CD4-positive, alpha-beta T cell treated with Interleukin-10 for 1 hour (primary cell): ENCODE results near the gene FBXW8.

Source experiments
- DNase-seq: peaks from one replicate; pipeline ENCODE4 v3.0.0-alpha.2; 2020

FBXW8 gene

DNA sequence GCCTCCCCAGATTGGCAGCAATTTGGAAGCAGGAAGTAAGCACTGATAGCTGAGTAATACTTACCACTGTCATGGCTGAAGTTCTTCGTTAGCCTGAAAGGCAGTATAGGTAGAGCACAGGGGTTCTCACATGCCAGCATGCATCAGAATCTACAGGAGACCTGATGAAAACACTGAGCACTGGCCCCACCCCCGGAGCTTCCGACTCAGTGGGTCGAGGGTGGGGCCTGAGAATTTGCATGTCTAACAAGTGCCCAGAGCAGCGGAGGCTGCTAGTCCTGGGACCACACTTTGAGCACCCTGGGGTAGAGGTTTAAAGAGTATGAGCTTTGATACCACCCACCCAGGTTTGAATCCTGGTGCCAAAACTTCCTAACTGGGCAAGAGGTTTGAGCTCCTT is 89.6 kb downstream of the FBXW8 start:
- no peak for DNase-seq

DNA sequence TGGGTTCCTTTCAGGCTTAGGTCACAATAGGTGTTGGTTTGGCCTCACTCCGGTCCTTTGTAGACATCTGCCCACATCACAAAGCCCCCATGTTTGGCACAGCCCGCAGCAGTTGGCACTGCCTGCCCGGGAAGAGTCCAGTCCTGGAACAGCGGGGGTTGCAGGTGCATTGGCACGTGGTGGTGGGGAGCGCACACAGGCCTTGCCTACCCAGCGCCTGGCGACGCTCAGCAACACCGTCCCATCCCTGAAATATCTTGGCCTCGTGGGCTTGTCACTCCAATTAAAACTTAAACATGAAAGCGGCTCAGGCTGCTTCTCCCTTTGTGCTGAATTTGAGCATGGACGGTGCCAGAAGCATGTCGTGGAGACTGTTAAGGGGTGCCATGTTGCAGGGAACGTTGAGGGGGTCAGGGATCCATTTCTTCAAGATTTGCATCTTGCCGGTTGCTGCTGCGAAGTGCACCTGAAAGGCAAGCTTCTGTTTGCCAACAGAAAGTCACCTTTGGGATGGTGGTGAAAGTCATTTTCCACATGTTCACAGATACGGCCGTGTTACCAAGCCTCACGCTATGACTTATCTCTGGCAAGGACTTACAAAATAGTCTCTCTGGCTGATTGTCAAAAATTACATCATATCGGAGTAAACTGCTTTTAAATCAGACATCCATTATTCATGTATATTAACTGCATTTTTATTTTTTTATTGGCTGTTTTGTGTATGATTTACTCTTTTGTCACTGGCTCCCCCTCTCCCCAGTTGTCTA is 91.5 kb downstream of the FBXW8 start:
- no peak for DNase-seq

DNA sequence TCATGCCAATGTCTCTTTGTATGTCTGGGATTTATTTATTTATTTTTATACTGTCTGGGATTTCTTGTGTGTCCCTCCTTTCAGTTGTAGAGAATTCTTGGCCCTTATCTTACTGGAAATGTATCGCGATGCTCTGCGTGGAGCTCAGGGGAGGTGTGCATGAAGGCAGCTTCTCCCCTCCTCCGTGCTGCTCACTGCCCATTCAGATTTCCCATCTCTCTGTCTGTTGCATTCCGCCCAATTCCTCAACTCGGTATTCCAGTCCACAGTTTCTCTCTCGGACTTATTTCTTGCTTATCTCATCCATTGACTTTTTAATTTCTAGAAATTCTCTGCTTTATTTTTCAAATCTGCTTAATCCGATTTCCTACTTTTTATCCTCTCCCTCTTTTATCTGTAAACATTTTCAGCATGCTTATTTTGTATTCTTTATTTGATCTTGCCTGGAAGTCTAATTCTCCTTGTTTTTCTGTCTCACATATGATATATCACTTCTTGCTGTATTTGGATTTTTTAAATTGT is 93.2 kb downstream of the FBXW8 start:
- DNase-seq: no peak

DNA sequence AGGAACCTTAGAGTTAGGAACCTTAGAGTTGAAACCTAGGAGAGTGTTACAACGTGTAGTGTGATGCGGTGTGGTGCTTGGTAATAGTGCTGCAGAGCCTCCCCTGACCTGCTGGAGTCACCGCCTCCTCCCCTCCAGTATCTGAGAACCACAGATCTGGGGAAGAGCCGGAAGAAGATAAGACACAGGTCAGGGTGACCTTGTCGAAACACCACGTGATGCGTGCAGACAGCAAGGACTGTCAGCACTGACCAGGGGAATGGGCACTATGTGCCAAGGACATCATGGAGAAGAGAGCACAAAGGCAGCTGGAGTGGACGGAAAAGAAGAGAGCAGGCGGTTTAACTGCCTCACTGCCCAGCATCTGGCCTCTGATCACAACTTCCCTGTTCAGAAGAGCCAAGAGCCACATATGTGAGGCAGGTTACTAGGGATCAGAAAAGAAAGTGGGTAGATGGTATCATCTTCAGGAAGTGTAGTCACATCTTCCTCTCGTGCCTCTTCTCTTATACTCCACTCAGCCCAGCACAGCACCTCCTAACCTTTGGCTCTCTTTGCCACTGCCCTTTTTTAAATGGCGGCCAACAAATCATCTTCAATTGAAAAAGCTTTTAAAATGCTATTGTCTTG is 94.8 kb downstream of the FBXW8 start:
- DNase-seq: no peak

DNA sequence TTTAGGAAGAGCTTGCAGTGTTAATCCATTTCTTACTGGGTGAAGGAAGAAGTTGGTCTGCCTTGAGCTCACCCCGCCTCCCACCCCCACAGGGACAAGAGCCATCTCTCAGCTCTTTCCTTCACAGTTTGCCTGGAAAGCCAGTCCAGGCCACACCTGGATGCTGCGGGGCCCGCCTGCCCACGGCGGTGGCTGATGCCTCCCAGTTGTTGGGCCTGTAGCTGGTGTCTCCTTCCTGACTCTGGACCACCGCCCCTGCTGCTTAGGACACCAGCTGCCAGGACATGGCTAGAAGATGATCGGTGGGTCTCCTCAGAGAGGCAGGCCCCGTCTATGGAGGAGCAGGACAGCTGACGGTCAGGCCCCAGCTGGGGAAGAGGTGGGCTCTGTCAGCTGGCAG is 95.6 kb downstream of the FBXW8 start:
- DNase-seq: no peak

DNA sequence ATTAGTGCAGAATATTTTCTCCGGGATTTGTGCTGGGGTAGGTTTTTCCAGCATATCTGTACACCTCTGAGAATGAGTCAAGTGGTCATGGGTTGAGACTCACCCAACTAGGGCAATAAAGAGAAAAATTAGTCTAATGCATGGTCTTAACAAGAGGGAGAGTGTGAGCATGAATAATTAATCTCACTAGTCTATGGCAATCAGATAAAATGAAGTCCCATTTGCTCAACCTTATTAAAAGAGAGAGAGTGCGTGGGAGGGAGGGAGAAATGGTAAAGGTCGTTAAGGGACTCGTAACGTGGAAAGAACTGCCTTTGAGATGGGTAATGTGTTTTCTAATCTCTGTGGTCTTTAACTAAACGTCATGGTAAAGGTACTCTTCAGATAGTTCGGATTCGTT is 96.8 kb downstream of the FBXW8 start:
- DNase-seq: no peak

DNA sequence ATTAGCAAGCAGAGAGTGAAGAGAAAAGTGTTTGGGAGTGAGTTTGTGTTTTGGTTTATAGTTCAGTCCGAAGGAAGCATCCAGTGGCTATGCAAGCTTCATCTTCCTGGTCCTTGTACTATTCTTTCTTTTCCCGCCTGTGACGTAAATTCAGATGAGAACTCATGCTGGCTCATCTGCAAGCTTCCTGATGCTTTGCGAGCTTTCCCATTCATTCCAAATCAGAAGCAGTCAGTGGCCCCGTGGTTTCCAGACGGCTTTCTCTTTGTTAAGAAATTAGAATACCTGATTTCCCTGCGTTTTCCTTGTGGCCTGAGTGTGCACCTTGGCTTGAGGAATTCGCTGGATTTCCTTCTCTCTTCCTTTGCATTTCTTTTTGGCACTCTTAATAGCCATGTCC is 99.0 kb downstream of the FBXW8 start:
- DNase-seq: no peak

DNA sequence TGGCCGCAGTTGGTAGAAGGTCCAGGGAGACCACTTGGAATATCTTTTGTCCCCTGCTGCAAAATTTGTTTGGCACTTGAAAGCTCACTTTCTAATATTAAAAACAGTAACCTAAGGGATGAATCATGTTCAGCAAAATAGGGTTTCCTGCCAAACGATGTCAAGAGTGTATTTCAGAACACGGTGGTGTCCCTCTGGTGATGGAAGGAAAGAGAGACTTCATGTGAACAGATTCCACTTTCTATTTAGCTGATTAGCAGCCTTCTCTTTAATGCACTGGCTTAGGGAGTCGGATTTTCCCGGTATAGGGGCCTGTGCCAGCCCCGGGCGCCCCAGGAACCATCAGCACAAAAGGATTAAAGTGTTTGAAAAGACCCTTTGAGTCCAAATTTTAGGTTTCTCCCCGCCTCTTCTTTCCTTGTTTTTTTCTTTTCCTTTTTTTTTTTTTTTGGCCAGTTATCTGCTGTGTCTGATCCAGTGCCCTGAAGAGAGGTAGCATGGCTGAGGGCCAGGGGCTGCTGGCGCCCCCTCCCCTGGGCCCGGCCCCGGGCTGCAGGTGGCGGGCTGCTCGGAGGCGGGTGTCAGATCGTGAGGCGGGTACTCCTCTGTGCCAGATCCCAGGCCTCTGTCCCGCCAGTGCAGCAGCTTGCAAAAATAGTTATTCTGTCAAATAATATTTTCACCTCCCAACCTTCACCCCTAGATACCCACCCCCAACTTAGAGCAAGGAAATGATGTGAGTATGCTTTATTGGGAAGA is 100.1 kb downstream of the FBXW8 start:
- DNase-seq: no peak

DNA sequence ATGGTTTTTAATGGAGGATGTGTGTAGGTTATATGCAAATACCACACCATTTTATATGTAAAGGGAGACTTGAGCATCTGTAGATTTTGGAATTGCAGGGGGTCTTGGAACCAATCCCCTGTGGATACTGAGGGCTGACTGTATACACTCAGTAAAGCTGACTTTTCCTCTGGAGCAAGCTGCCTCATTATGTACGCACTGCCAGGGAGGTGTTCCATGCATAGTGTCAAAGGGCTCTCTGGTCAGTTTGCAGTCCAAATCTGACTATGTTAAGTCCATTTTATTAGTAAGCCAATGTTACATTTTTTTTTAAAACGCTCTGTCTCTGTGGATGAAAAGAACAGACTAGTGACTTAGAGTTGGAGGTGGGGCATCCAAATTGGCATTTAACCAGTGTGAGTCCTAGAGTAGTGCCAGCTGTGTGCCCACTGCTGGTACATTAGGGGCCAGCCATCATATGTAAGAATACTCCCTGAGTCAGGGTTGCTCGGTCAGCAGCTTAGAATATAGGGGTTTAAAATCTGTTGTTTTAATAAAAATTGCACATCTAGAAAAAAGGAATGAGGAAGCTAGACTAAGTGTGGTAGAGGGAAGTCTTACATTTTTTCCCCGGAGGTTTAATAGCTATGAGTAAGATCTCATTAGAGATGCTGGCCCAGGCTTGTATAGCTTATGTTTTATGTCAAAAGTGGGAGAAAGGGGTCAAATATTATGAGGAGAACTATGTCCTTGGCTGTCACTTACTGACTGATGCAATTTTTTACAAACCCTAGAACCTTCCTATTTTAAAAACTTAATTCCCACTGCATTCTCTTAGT is 101.4 kb downstream of the FBXW8 start:
- DNase-seq: no peak

DNA sequence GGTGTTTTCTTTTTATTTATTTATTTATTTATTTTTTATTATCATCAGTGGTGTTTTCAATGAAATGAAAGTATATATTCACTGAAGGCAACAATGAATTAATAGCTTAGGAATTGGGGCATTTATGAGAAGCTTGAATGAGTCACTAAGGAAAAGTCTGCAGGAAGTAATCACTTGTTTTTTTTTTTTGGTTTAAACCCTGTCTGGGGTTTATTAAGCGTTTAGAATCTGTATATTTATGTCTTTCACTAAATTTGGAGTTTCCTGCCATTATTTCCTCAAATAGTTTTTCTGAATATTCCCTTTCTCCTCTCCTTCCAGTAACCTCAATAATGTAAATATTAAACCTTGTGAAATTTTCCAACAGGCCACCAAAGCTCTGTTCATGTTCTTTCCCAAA is 103.0 kb downstream of the FBXW8 start:
- no peak for DNase-seq

DNA sequence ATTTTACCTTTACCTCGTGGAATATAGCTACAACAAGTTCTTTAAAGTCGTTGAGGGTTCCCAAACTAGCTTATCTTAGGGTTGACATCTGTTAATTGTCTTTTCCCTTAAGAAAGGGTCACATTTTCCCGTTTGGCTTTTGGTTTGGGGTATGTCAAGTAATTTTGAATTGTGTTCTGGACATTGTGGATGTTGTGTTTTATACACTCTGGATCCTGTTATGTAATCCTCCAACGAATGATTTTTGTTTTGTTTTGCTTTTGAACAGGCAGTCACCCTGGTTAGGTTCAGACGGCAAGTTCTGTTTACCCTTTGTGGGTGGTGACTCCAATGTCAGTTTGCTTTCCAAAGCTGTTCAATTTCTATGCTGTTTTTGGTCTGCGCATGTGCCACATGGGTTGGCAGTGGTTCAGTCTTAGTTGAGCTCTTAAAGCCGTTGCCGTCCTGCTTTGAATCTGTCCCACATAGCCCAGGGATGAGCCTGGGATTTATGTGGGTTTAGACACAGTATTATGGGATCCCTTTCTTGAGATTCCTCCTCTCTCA is 103.7 kb downstream of the FBXW8 start:
- no peak for DNase-seq

DNA sequence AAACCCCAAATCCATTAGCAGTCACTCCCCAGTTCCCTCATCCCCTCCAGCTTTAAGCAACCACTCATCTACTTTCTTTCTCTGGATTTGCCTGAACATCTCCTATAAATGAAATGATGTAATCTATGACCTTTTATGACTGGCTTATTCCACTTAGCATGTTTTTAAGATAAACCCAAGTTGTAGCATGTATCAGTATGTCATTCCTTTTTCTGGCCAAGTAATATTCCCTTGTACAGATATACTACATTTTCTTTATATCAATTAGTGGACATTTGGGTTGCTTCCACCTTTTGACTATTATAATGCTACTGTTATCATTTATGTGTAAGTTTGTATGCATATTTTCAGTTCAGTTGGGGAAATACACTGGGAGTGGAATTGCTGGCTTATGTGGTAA is 105.1 kb downstream of the FBXW8 start:
- DNase-seq: no peak

DNA sequence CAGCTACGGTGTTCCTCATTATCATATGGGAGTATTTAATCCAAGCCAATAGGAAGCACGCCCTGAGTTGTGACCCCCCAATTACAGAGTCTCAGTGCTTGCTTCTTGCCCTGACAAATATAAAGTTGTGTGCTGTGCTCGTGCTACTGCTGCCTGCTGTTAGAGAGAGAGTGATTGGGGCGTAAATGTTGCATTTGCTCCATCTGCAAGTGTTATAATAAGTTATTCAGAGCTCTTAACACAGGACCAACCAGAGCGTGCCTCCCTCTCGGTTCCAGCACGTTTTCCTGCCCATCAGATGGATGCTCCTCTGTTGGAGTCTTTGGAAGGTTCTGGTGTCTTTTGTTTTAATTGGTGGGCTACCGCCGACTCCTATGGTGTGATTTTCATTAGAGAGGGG is 107.1 kb downstream of the FBXW8 start:
- DNase-seq: no peak

DNA sequence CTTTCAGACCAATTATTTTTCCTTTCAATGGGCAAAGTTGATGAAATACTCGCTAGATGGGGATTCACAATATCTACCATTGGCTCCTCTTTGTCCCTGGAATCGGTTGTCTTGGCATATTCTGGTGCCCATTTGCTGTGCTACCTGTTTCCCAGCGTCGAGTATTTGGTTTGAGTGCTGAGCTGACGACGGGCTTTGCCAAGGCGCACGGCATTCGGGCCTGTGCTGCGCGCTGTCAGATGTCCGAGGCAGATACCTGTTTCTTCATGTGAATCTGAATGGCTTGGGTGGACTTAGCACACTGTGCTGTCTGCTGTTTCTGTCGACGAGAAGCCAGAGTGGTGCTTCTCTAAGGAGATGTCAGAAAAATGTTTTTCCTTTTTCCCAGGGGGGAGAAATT is 107.5 kb downstream of the FBXW8 start:
- DNase-seq: no peak

DNA sequence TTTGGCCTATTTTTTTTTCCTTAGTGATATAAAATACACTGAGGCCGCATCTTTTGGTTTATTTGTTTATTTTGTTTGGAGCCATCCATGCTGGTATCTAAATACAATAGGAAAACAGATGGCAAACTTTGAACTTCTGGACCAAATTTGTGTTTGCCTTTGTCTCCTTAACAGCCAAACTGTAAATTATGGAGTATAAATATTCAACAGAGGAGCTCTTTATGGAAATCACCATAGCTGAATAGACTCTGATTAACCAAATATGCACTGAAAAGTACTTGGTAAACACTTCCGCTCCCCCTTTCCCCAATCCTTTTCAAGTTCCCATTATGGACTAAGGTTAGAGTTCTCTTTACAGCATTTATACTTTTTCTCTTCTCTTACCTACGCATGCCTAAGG is 107.9 kb downstream of the FBXW8 start:
- DNase-seq: no peak

DNA sequence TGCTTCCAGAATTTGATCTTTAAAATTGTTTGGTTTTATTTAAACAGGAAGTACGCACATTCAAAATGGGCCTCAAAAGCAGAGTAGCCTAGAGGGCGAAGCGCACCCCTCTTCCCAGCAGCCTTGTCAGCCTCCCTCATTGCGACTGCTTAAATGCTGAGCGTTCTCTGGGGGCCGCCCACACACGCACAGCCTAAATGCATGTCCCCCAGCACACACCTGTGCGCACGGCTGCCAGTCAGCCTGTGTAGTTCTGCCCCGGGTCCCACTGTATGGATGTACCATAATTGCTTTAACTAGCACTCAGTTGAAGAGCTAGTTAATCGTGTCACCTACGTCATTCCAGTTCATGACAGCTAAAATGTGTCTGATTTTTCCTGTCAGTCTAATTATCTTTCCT is 109.1 kb downstream of the FBXW8 start:
- no peak for DNase-seq

DNA sequence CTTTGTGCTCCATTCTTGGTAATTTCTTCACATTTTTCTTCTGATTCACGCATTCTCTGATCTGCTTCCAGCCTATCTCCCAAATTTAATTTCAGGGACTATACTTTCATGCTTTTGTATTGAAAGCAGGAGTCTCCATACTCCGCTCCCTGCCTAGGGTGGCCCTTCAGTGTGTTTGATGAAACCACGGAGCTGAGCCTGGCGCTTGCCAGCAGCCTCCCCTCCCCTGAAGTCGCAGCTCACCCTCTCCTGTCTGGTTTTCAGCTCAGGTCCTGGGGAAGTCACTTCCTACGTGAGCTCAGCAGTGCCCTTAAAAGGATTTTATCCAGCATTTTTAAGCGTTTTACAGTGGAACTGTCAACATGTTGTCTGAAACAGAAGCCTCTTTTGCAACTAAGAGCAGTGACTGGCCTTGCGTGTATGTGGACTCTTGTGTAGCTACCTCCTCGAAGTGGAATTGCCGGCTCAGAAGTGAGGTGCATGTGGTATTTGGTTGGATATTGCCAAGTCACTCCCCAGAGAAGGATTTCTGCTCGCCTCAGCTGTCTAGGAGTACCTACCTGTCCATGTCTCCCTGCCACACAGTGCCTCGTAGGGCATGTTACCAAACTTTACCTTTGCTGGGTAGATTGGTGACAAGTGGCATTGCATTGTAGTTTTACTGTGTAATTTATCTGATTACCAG is 109.9 kb downstream of the FBXW8 start:
- DNase-seq: no peak

DNA sequence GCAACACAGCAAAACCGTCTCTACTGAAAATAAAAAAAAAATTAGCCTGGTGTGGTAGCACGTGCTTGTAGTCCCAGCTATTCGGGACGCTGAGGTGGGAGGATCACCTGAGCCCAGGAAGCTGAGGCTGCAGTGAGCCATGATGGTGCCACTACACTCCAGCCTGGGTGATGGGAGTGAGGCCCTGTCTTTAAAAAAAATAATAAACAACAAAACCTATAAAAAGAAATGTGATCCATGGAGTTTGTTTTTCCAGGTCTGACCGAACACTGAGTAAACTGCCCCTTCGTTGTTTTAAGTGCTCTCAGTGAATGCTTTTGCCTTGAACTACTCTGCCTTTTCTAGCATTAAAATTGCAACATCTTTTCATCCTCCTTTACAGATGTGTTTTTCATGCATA is 111.7 kb downstream of the FBXW8 start:
- no peak for DNase-seq

DNA sequence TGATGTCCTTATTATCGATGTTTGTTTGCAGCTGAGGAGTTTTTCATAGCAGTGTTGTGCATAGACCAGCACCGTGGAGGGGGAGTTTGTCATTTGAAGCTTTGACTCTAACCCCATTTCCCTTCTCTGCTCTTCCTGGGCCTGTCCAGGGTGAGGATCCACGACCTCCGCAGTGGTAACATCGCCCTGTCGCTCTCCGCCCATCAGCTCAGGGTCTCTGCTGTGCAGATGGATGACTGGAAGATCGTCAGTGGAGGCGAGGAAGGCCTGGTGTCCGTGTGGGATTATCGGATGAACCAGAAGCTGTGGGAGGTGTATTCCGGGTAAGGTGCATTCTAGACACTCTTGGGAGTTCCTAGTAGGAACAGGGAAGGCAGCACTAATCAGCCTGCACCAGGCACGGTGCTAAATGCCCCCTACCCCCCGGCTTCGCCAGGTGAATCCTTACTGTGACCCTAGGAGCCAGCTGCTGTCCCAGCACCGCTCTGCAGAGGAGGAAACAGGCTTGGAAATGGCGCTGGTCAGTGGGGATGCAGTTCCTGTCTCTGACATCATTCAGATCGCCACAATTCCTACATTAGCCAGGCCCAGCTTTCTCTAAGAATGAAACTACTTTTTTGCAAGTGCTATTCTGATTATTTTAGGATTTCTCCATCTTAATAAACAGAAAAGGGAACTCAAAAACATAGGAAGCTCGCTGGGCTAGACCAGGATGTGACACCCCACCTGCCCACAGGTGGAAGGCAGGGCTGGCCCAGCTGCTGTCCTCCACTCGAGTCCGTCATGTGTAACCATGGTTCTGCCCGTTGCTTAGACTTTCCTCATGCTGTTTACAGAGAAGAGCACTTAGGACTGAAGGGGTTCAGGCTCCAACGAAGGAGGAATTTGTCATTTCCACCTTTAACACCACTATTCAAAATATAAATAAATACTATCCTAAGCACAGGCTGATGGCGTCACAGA is 113.5 kb downstream of the FBXW8 start:
- no peak for DNase-seq

DNA sequence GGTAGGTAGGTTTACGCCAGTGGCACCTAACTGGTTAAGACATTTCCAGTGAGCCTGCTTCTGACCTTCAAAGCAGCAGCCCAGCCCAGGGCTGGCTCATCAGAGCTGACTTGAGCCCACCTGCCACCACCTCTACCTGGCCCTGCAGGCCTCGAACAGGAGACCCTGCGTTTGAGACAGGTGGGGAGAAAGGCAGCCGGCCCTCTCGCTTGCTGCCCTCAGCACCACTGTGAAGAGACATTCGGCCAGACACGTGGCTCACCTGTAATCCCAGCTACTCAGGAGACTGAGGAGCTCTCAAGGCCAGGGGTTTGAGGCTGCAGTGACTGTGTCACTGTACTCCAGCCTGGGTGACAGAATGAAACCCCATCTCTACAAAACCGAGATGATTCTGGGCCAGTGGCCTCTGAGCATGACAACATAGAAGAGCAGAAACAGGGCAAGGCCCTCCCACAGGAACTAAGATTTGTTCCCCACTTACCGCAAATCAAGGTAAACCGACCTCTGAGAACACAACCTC is 114.3 kb downstream of the FBXW8 start:
- DNase-seq: no peak
